Gastrocnemius medialis (tissue), 4 donors: ENCODE results near the gene ARSB.
"Not testable (repeated sequence)": the region's sequence is repeated elsewhere in the genome, so short reads cannot be mapped to it uniquely, and the experiment has no call there.

Source experiments
- POLR2A ChIP-seq, 2 donors: fragments of 450-650 bp; IDR thresholded peaks; one replicate each; pipeline ENCODE4 v1.6.1; 2017; ENCODE audit warnings: antibody characterized with exemption in 2 of 2, mild to moderate bottlenecking in 2 of 2, moderate library complexity in 2 of 2
- TF ChIP-seq, protein P1 (sequence below), 5 experiments: fragments of 450-650 bp in 3 of 5; fragments of 200-600 bp in 2 of 5; sonication (generic) in 2 of 5; IDR thresholded peaks in 4 of 5; conservative IDR thresholded peaks in 1 of 5; 1 replicate in 4 of 5; 2 replicates in 1 of 5; pipeline ENCODE4 v1.5.1; 2016 to 2019; ENCODE audit warnings: antibody characterized with exemption in 5 of 5, mild to moderate bottlenecking in 3 of 5, moderate library complexity in 3 of 5

DNA sequence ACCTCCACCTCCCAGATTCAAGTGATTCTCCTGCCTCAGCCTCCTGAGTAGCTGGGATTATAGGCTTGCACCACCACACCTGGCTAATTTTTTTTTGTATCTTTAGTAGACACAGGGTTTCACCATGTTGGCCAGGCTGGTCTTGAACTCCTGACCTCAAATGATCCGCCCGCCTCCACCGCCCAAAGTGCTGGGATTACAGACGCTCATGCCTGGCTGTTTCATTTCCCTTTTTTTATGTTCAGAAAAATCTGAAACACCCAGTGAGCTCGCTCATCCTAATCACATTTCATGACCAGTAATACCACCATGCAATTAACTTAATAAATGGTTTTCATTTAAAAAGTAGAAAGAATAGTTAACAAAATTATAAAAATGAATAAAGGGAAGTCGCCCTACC lies 252.4 kb downstream of the ARSB start:
- TF ChIP-seq, protein P1, sequence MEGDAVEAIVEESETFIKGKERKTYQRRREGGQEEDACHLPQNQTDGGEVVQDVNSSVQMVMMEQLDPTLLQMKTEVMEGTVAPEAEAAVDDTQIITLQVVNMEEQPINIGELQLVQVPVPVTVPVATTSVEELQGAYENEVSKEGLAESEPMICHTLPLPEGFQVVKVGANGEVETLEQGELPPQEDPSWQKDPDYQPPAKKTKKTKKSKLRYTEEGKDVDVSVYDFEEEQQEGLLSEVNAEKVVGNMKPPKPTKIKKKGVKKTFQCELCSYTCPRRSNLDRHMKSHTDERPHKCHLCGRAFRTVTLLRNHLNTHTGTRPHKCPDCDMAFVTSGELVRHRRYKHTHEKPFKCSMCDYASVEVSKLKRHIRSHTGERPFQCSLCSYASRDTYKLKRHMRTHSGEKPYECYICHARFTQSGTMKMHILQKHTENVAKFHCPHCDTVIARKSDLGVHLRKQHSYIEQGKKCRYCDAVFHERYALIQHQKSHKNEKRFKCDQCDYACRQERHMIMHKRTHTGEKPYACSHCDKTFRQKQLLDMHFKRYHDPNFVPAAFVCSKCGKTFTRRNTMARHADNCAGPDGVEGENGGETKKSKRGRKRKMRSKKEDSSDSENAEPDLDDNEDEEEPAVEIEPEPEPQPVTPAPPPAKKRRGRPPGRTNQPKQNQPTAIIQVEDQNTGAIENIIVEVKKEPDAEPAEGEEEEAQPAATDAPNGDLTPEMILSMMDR (IDR thresholded peaks at IDR 0.05 in 4 of 5, conservative IDR thresholded peaks at IDR 0.05 in 1 of 5), result not testable (repeated sequence)
- not testable (repeated sequence) for TF ChIP-seq POLR2A (IDR thresholded peaks at IDR 0.05)
